ENCODE data around the gene ZNF407.
A peak's percentile ranks its signal among the peaks of the same experiment; 100 is the strongest.

Gene ZNF407

GRCh38 chr18:74826572-74826971, 228.9 kb downstream of the ZNF407 start:
- no peak overlapping the region for H3K4me3 ChIP-seq (replicated peaks in 1 of 2; ENCODE audit: low read depth in 2 of 2, low read length in 2 of 2)
- no peak for TF ChIP-seq CTCF (IDR thresholded peaks at IDR 0.05; ENCODE audit: low read depth, low read length)
- DNase-seq (ENCODE audit: low read depth in 2 of 2): no peak

- no peak for DNase-seq (ENCODE audit: low read depth in 2 of 2)
- no peak for TF ChIP-seq CTCF (IDR thresholded peaks at IDR 0.05; ENCODE audit: low read depth, low read length)
- H3K4me3 ChIP-seq (replicated peaks in 1 of 2; ENCODE audit: low read depth in 2 of 2, low read length in 2 of 2): no peak overlapping the region
Observed at GRCh38 chr18:74828200-74828599, 230.5 kb downstream of the ZNF407 start.

DNA sequence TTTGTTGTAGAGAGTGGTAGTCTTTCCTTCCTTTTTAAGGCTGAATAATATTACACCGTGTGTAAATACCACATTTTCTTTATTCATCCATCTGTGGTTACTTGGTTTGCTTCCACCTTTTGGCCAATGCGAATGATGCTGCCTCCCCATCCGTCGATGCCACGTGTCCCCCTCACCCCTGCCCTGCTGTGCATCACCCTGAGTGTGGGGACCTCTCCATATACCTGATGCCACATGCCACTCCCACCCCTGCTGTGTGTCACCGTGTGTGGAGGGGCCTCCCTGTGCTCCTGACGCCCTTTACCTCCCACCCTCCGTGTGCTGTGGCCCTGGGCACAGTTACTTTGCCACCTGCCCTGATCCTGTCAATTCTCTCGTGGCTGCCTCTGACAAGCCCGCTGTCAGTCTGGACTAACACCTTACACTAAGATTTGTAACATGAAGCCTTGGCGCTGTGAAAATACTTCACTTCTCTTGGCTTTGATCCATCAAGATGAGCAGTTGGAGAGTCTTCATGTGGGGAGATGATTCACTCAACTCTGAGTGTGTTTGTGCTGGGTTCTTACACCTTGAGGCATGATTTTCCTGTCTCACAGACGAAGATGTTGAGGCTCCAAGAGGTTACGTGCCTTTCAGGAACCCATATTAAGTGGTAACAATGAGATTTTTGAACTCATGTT, 234.0 kb downstream of the ZNF407 start:
- no peak overlapping the region for H3K4me3 ChIP-seq (replicated peaks in 1 of 2; ENCODE audit: low read depth in 2 of 2, low read length in 2 of 2)
- peak in 1 of 2 donors; percentile 28 for DNase-seq (ENCODE audit: low read depth in 2 of 2)
- TF ChIP-seq CTCF (IDR thresholded peaks at IDR 0.05; ENCODE audit: low read depth, low read length): no peak

DNA sequence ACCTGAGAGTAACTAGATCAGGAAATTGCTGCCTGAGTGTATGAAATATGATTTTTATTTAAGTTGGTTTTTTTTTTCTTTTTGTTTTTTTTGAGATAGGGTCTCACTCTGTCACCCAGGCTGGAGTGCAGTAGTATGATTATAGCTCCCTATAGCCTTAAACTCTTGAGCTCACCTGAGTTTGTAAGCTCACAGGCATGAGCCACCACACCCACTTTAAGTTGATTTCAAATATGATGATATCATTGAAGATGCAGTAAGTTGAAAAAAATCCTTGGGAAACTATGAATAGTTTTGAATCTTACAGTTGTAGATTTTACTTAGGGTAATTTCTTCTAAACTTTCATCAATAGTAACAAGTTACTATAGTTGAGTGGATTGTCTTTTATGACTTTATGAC, 234.7 kb downstream of the ZNF407 start:
- no peak for DNase-seq (ENCODE audit: low read depth in 2 of 2)
- H3K4me3 ChIP-seq (replicated peaks in 1 of 2; ENCODE audit: low read depth in 2 of 2, low read length in 2 of 2): no peak overlapping the region
- TF ChIP-seq CTCF (IDR thresholded peaks at IDR 0.05; ENCODE audit: low read depth, low read length): no peak

GRCh38 chr18:74832999-74833398, 235.3 kb downstream of the ZNF407 start:
- no peak for TF ChIP-seq CTCF (IDR thresholded peaks at IDR 0.05; ENCODE audit: low read depth, low read length)
- DNase-seq (ENCODE audit: low read depth in 2 of 2): no peak
- no peak overlapping the region for H3K4me3 ChIP-seq (replicated peaks in 1 of 2; ENCODE audit: low read depth in 2 of 2, low read length in 2 of 2)

DNA sequence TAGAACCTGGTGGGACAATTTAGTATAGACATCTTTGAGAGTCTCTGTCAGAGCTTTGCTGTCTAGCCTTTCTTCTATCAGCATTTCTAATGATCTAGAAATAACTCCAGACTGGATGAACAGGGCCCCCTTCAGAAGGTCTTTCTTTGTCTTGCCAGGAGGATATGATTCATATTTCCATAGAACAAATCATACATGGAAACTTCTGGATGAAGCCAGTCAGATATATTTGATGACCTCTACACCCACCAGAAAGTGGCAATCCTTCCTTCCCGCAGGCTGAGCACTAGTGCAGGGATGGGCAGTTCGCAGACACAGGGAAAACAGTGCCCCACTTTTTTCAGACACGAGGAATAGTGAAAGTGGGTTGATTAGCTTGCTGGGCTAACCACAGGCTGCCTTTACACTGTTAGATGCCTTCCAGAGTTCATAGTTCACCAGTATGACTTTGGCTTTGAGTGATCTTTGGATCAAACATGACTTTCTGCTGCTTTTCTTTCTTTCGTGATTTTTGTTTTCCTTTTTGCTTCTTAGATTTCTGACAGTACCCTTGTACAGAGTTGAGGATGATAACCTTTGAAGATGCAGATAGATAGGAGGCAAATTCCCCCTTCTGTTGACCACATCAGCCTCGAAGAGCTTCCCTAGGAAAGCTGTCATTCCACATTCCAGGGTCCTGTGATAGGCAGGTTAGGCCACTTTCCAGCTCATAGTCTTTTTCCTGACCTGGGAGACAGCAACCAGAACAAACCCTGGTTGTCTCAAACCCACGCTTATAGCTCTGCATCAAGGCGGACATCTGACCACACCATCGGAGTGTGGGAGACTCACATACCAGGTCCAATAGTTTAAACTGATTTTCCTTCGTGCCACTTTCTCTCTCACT, 237.0 kb downstream of the ZNF407 start:
- DNase-seq (ENCODE audit: low read depth in 2 of 2): peak in 1 of 2 donors; percentile 38
- no peak for TF ChIP-seq CTCF (IDR thresholded peaks at IDR 0.05; ENCODE audit: low read depth, low read length)
- H3K4me3 ChIP-seq (replicated peaks in 1 of 2; ENCODE audit: low read depth in 2 of 2, low read length in 2 of 2): no peak overlapping the region
